ENCODE results near the gene SLC20A1. TPM values are rescaled to one million over a fixed set of nuclear protein-coding genes. Genes with fewer than 3 reads are reported as not detected.

The SLC20A1 gene
- total and polyA plus RNA-seq, 4 donors: 26.2 to 51.4 (median 38.6) TPM

DNA sequence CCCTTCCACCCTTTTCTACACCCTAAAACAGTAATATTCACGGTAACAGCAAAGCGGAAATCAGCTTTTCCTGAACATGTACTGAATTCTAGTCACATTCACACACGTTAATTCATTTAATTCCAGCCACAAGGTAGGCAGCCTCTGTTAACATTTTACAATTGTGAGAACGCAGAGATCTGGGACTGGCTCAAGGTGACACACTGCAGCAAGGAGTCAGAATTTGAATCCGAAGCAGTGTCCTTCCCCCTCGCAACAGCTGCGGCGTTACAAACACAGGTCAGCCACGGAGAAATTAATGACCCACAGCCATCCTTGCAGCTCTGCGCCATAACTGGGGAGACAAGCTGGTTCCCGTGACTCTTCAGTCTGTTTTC, 818 bp upstream of the SLC20A1 start:
- H3K4me1 ChIP-seq (ENCODE audit: control insufficient read depth in 5 of 5, insufficient read depth in 5 of 5, low read length in 5 of 5): peaks cover 5 to 22% (median 10%) of the 10 kb centered on the region in 5 donors
- H3K27ac ChIP-seq (ENCODE audit: low read depth in 1 of 2, low read length in 1 of 2): peak overlapping the region; percentile 94 to 99
- ATAC-seq (ENCODE audit: insufficient read depth, low FRiP score): no peak
- H3K36me3 ChIP-seq (ENCODE audit: control insufficient read depth in 4 of 4, insufficient read depth in 4 of 4, low read length in 4 of 4): peaks cover 6 to 11% (median 11%) of the 10 kb centered on the region in 4 donors
- no peaks in the 10 kb centered on the region for H3K9me3 ChIP-seq (ENCODE audit: control insufficient read depth in 4 of 4, insufficient read depth in 3 of 4, low read length in 3 of 4)
- no peak for TF ChIP-seq CTCF (IDR thresholded peaks at IDR 0.05; ENCODE audit: control extremely low read depth, extremely low read depth)
- H3K27me3 ChIP-seq (ENCODE audit: control insufficient read depth in 3 of 3, insufficient read depth in 3 of 3, low read length in 2 of 3): no peaks in the 10 kb centered on the region
- H3K4me3 ChIP-seq: peak overlapping the region; percentile 46
- peak in 1 of 3 donors; percentile 75 for DNase-seq
- WGBS, 2 donors: 3 to 6% methylated on average over 11 of the region's 11 CpGs
- peak overlapping the region in 1 of 2 donors; percentile 65 for H3K9ac ChIP-seq (ENCODE audit: insufficient read depth in 1 of 2, low read length in 2 of 2)

DNA sequence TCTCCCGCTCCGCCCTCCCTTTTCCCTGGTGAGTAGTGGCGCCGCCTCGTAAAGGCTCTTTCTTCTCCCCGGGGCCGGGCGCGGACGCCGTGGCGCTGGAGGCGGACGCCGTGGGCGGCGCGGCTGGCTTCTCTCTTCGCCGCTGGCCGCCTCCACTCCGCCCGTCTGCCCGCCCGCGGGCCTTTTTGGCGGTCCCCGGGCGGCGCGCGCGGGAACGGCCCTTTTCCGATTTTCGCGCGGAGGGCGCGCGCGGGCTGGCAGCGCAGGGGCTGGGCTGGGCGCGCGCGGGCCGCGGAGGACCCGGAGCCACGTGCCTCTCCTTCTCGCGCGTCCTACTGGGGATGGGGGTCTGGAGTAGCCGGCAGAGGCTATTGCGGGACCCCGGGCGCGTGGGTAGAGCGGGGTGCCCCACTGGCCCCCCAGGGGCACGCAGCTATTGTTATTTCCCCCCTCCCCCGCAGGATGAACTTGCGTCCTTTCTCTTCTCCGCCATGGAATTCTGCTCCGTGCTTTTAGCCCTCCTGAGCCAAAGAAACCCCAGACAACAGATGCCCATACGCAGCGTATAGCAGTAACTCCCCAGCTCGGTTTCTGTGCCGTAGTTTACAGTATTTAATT, 472 bp downstream of the SLC20A1 start:
- peak overlapping the region; percentile 39 to 42 for H3K9ac ChIP-seq (ENCODE audit: insufficient read depth in 1 of 2, low read length in 2 of 2)
- H3K4me3 ChIP-seq: peak overlapping the region; percentile 97
- H3K9me3 ChIP-seq (ENCODE audit: control insufficient read depth in 4 of 4, insufficient read depth in 3 of 4, low read length in 3 of 4): no peaks in the 10 kb centered on the region
- no peak for TF ChIP-seq CTCF (IDR thresholded peaks at IDR 0.05; ENCODE audit: control extremely low read depth, extremely low read depth)
- peaks cover 5 to 22% (median 10%) of the 10 kb centered on the region in 5 donors for H3K4me1 ChIP-seq (ENCODE audit: control insufficient read depth in 5 of 5, insufficient read depth in 5 of 5, low read length in 5 of 5)
- H3K27ac ChIP-seq (ENCODE audit: low read depth in 1 of 2, low read length in 1 of 2): peak overlapping the region; percentile 99
- DNase-seq (peak in 2 of 3 donors; percentile 65 to 68), ATAC-seq (ENCODE audit: insufficient read depth, low FRiP score) (peak; percentile 34)
- H3K36me3 ChIP-seq (ENCODE audit: control insufficient read depth in 4 of 4, insufficient read depth in 4 of 4, low read length in 4 of 4): peaks cover 9 to 16% (median 13%) of the 10 kb centered on the region in 4 donors
- WGBS, 2 donors: 0% methylated on average over 52 to 69 of the region's 69 CpGs
- no peaks in the 10 kb centered on the region for H3K27me3 ChIP-seq (ENCODE audit: control insufficient read depth in 3 of 3, insufficient read depth in 3 of 3, low read length in 2 of 3)

GRCh38 chr2:112646791-112647689, 1.3 kb downstream of the SLC20A1 start:
- H3K9ac ChIP-seq (ENCODE audit: insufficient read depth in 1 of 2, low read length in 2 of 2): peak overlapping the region in 1 of 2 donors; percentile 26
- H3K4me3 ChIP-seq: peak overlapping the region; percentile 97
- no peak for ATAC-seq (ENCODE audit: insufficient read depth, low FRiP score)
- peaks cover 5 to 22% (median 10%) of the 10 kb centered on the region in 5 donors for H3K4me1 ChIP-seq (ENCODE audit: control insufficient read depth in 5 of 5, insufficient read depth in 5 of 5, low read length in 5 of 5)
- peak overlapping the region in 1 of 2 donors; percentile 75 for H3K27ac ChIP-seq (ENCODE audit: low read depth in 1 of 2, low read length in 1 of 2)
- DNase-seq: peak in 2 of 3 donors; percentile 36 to 42
- peaks cover 13 to 20% (median 19%) of the 10 kb centered on the region in 4 donors for H3K36me3 ChIP-seq (ENCODE audit: control insufficient read depth in 4 of 4, insufficient read depth in 4 of 4, low read length in 4 of 4)
- no peaks in the 10 kb centered on the region for H3K9me3 ChIP-seq (ENCODE audit: control insufficient read depth in 4 of 4, insufficient read depth in 3 of 4, low read length in 3 of 4)
- no peak for TF ChIP-seq CTCF (IDR thresholded peaks at IDR 0.05; ENCODE audit: control extremely low read depth, extremely low read depth)
- no peaks in the 10 kb centered on the region for H3K27me3 ChIP-seq (ENCODE audit: control insufficient read depth in 3 of 3, insufficient read depth in 3 of 3, low read length in 2 of 3)
- 36 to 44% methylated on average over 20 of the region's 20 CpGs for WGBS, 2 donors
